Kidney epithelial cell (primary cell): ENCODE data around the gene FMO3. TPM values are rescaled to one million over a fixed set of nuclear protein-coding genes. Genes with fewer than 3 reads are reported as not detected.

Experiments
- DNase-seq: peaks from one replicate; pipeline ENCODE4 v3.0.0-alpha.2; 2010; ENCODE audit warnings: low read depth
- H3K27me3 ChIP-seq: 2 replicates; pipeline ENCODE4 v1.6.0; 2011; ENCODE audit warnings: low read length; ENCODE audit not compliant: control insufficient read depth, insufficient read depth
- H3K36me3 ChIP-seq: 2 replicates; pipeline ENCODE4 v1.5.1; 2011; ENCODE audit warnings: low read length; ENCODE audit not compliant: control insufficient read depth, insufficient read depth
- H3K4me3 ChIP-seq: 2 replicates; pipeline ENCODE4 v1.5.1; 2011; ENCODE audit warnings: low read depth, mild to moderate bottlenecking, control low read depth, low read length
- CTCF ChIP-seq: IDR thresholded peaks from 2 replicates; pipeline ENCODE4 v1.5.1; 2011; ENCODE audit warnings: mild to moderate bottlenecking, moderate library complexity, low read length, control low read depth, inconsistent platforms; ENCODE audit not compliant: insufficient read depth, poor library complexity, severe bottlenecking
- total RNA-seq: library from RNA; depleted of rRNA; stranded (reverse); fragments of >200 nt; gene quantifications from 2 replicates; pipeline ENCODE4 v1.2.3, GENCODE V29; 2015

FMO3 gene
- total RNA-seq, 1 donor from 2014 or later: not detected

GRCh38 chr1:171109966-171110365 is 19.3 kb downstream of the FMO3 start:
- no peak for DNase-seq
- no peak overlapping the region for H3K4me3 ChIP-seq
- TF ChIP-seq CTCF: no peak
- no peaks in the 10 kb centered on the region for H3K27me3 ChIP-seq
- H3K36me3 ChIP-seq: no peaks in the 10 kb centered on the region

- Histone ChIP-seq H3K27me3 (no peaks in the 10 kb centered on the region), H3K4me3 (no peak overlapping the region), H3K36me3 (no peaks in the 10 kb centered on the region)
- TF ChIP-seq CTCF: no peak
- DNase-seq: no peak
Observed at GRCh38 chr1:171110621-171111326, 20.1 kb downstream of the FMO3 start.

- no peak for TF ChIP-seq CTCF
- no peak for DNase-seq
- Histone ChIP-seq H3K36me3 (no peaks in the 10 kb centered on the region), H3K4me3 (no peak overlapping the region), H3K27me3 (no peaks in the 10 kb centered on the region)
Observed at GRCh38 chr1:171112119-171112518, 21.4 kb downstream of the FMO3 start.

- no peak for TF ChIP-seq CTCF
- Histone ChIP-seq H3K36me3 (no peaks in the 10 kb centered on the region), H3K4me3 (no peak overlapping the region), H3K27me3 (no peaks in the 10 kb centered on the region)
- DNase-seq: no peak
Observed at GRCh38 chr1:171113382-171113781, 22.7 kb downstream of the FMO3 start.

- no peak for DNase-seq
- Histone ChIP-seq H3K4me3 (no peak overlapping the region), H3K27me3 (no peaks in the 10 kb centered on the region), H3K36me3 (no peaks in the 10 kb centered on the region)
- no peak for TF ChIP-seq CTCF
Observed at GRCh38 chr1:171115280-171115897, 24.7 kb downstream of the FMO3 start.

GRCh38 chr1:171116676-171117075 is 26.0 kb downstream of the FMO3 start:
- Histone ChIP-seq H3K27me3 (no peaks in the 10 kb centered on the region), H3K4me3 (no peak overlapping the region), H3K36me3 (no peaks in the 10 kb centered on the region)
- TF ChIP-seq CTCF: no peak
- no peak for DNase-seq
